Renal pelvis (tissue), 3 donors: ENCODE results near the gene COPG1. TPM values are rescaled to one million over a fixed set of nuclear protein-coding genes. Genes with fewer than 3 reads are reported as not detected.

ENCODE experiments used
- polyA plus RNA-seq, 3 donors: library from polyadenylated mRNA; unstranded; fragments of 120-200 nt; gene quantifications; one replicate each; pipeline ENCODE4 v1.2.1, GENCODE V29; 2013; ENCODE audit not compliant: insufficient read length in 3 of 3

The COPG1 gene
- polyA plus RNA-seq, 3 donors, result 158 to 174 (median 168) TPM

Other genes with a start within 250 kb of the COPG1 start
- gene EFCC1, start 248.3 kb upstream of the COPG1 start, polyA plus RNA-seq, result 1 to 10 TPM; 2.3 to 3.0 (median 2.8) TPM
- 1 to 10 TPM in 2 of 3 donors, under 1 TPM in 1; 0.86 to 2.2 (median 1.3) TPM for gene GP9, start 188.8 kb upstream of the COPG1 start, polyA plus RNA-seq
- 1 to 10 TPM; 5.1 to 8.4 (median 6.7) TPM for gene RAB43, start 127.8 kb upstream of the COPG1 start, polyA plus RNA-seq
- 10 to 100 TPM; 41.7 to 47.9 (median 44.2) TPM for gene ISY1, start 88.5 kb upstream of the COPG1 start, polyA plus RNA-seq
- 100 to 1,000 TPM; 355 to 394 (median 370) TPM for gene CNBP, start 65.7 kb upstream of the COPG1 start, polyA plus RNA-seq
- 10 to 100 TPM; 49.4 to 57.1 (median 50.2) TPM for gene HMCES, start 29.3 kb downstream of the COPG1 start, polyA plus RNA-seq
- gene EFCAB12, start 179.0 kb downstream of the COPG1 start, polyA plus RNA-seq, result 1 to 10 TPM; 4.2 to 6.9 (median 5.7) TPM
- 10 to 100 TPM; 41.8 to 50.0 (median 42.6) TPM for gene MBD4, start 190.3 kb downstream of the COPG1 start, polyA plus RNA-seq
- 10 to 100 TPM; 57.1 to 61.8 (median 59.1) TPM for gene IFT122, start 190.6 kb downstream of the COPG1 start, polyA plus RNA-seq